HT1080 (cell line): ENCODE measurements around the gene AKNA. TPM values are rescaled to one million over a fixed set of nuclear protein-coding genes. Genes with fewer than 3 reads are reported as not detected.

Experiments
- DNase-seq: peaks from one replicate; pipeline ENCODE4 v3.0.0-alpha.2; 2015; ENCODE audit warnings: low read depth
- total RNA-seq: library from RNA; depleted of rRNA; stranded (reverse); fragments of >200 nt; shearing (Covaris generic); gene quantifications from 2 replicates; pipeline ENCODE4 v1.2.3, GENCODE V29; 2014

Gene AKNA
- total RNA-seq, 1 experiment from 2014 or later = 4.2 TPM

- DNase-seq = no peak
These were observed 11.0 kb downstream of the AKNA start for GRCh38 chr9:114376586-114377445.

- DNase-seq = no peak
These were observed 12.2 kb downstream of the AKNA start for GRCh38 chr9:114375386-114376175.

GRCh38 chr9:114374936-114375335 lies 12.8 kb downstream of the AKNA start:
- DNase-seq = no peak

GRCh38 chr9:114373960-114374730 lies 13.6 kb downstream of the AKNA start:
- no peak for DNase-seq

GRCh38 chr9:114372921-114373448 lies 14.8 kb downstream of the AKNA start:
- DNase-seq = peak; percentile 53

GRCh38 chr9:114371973-114372917 lies 15.5 kb downstream of the AKNA start:
- DNase-seq = peak; percentile 70

GRCh38 chr9:114371343-114371944 lies 16.3 kb downstream of the AKNA start:
- DNase-seq = no peak

GRCh38 chr9:114370968-114371320 lies 16.8 kb downstream of the AKNA start:
- no peak for DNase-seq

GRCh38 chr9:114370251-114370967 lies 17.4 kb downstream of the AKNA start:
- no peak for DNase-seq

- no peak for DNase-seq
These were observed 18.3 kb downstream of the AKNA start for GRCh38 chr9:114369216-114370130.

GRCh38 chr9:114367772-114368569 lies 19.8 kb downstream of the AKNA start:
- DNase-seq = no peak

- no peak for DNase-seq
These were observed 20.4 kb downstream of the AKNA start for GRCh38 chr9:114367366-114367765.

- peak; percentile 88 for DNase-seq
These were observed 21.3 kb downstream of the AKNA start for GRCh38 chr9:114366334-114367128.

GRCh38 chr9:114365194-114365593 lies 22.6 kb downstream of the AKNA start:
- no peak for DNase-seq

GRCh38 chr9:114364134-114365041 lies 23.4 kb downstream of the AKNA start:
- peak; percentile 66 for DNase-seq
